Right ventricle myocardium inferior (tissue), 1 donor: Measurements from ENCODE around the gene NBEA. TPM values are rescaled to one million over a fixed set of nuclear protein-coding genes. Genes with fewer than 3 reads are reported as not detected.
A peak's percentile ranks its signal among the peaks of the same experiment; 100 is the strongest.
"Not testable (repeated sequence)": the region's sequence is repeated elsewhere in the genome, so short reads cannot be mapped to it uniquely, and the experiment has no call there.

Source experiments
- ATAC-seq: fragments of 200-7000 bp; cut with Tn5 transposase; one replicate; pipeline ENCODE4 v1.9.1; 2020; ENCODE audit warnings: mild to moderate bottlenecking, moderate library complexity
- DNase-seq: peaks from one replicate; pipeline ENCODE4 v3.0.0; 2021; ENCODE audit errors: missing footprints
- intact Hi-C: fragments of 100-400 bp; cut with DNase I; formaldehyde crosslinking; loops from one replicate; pipeline ENCODE4 v1.11.0; 2022
- total RNA-seq: library from RNA; stranded (reverse); fragmentation: NEBNext Ultra II Directional; extraction: Animal tissue kit (Norgen Biotek cat#: 25700); gene quantifications from one replicate; pipeline ENCODE4 v1.2.1, GENCODE V29; 2021
- donor health status: DM: no; HTN: yes; CAD: no; lungs with severe emphysema.

The NBEA gene
- total RNA-seq, 1 donor from 2014 or later: 17.2 TPM

GRCh38 chr13:34943436-34944273, 1.6 kb downstream of the NBEA start:
- no peak for ATAC-seq
- no peak for DNase-seq
- intact Hi-C loops: loop anchor here (10.0 kb wide), 3 partner anchors 209 to 289 kb away; no protein-coding TSS in a partner anchor

DNA sequence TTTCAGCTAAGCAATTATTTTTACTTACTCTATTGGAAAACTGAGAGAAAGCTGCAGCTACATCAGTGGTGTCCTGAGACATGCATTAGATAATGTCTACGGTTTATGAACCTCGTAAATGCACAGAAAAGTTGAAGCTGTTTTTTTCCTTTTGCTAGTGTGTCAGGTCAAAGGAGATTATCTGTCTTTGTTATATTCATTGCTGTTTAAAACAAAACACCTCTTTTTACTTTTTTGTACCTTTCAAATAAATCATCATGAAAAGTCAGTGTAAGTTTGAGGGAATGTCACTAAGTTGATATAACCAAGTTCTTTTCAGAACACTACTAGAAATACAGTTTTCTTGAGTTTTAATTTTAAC, 2.2 kb downstream of the NBEA start:
- DNase-seq (no peak), ATAC-seq (no peak)
- intact Hi-C loops: loop anchor here (10.0 kb wide), 3 partner anchors 209 to 289 kb away; no protein-coding TSS in a partner anchor

DNA sequence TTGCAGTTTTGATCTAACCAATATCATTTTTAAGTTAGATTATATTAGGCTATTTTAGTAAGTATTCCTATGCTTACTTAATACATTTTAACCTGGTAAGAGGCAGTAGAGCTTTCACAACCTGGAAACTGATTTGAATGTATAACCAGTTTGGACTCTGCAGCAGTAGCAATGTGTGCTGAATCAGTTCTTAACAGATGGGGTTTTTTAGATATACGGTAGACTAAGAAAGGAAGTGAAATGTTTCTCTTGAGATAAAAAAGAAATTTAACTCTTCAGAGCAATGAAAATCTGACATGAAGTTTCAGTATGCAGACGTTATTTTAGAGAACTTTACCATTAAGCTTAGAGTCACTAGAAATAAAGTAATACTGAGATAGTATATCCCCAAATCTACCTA, 2.7 kb downstream of the NBEA start:
- ATAC-seq (no peak), DNase-seq (no peak)
- intact Hi-C loops: loop anchor here (10.0 kb wide), 3 partner anchors 210 to 290 kb away; no protein-coding TSS in a partner anchor

DNA sequence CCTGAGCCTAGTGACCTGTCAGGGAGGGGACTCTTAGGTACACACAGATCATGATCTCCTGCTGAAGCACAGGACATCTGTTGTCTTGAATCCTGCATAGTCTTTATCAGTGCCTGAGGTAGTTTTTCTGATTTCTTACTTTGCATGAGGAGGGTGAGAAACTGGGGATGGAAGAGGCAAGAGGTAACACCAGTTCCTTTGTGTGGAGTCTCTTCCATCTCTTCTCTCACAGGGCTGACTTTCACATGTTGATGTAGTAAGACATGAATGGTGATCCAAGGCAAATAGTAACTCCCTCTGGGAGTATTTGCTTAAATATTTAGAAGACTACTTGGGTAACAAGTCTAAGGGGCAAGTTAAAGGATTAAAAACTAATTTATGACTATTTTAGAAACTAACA, 9.5 kb downstream of the NBEA start:
- DNase-seq: no peak
- intact Hi-C loops: no loop called here
- ATAC-seq: no peak

DNA sequence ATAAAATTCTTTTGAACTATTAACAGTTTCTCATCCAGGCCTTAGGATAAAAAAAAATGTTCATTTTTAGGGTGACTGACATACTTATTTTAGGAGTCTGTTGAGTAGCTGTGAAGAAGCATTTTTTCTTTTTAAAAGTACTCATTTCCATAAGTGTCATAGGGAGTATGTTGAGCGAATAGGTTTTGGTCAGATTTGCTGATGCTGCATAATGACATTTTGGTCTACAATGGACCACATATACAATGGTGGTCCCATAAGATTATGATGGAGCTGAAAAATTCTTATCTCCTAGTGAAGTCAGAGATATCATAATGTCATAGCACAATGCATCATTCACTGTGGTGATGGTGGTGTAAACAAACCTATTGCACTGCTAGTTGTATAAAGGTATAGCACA, 17.4 kb downstream of the NBEA start:
- no peak for ATAC-seq
- no peak for DNase-seq
- intact Hi-C loops: no loop called here

- ATAC-seq (no peak), DNase-seq (no peak)
- intact Hi-C loops: no loop called here
Measured at GRCh38 chr13:34964558-34964957, 22.5 kb downstream of the NBEA start.

DNA sequence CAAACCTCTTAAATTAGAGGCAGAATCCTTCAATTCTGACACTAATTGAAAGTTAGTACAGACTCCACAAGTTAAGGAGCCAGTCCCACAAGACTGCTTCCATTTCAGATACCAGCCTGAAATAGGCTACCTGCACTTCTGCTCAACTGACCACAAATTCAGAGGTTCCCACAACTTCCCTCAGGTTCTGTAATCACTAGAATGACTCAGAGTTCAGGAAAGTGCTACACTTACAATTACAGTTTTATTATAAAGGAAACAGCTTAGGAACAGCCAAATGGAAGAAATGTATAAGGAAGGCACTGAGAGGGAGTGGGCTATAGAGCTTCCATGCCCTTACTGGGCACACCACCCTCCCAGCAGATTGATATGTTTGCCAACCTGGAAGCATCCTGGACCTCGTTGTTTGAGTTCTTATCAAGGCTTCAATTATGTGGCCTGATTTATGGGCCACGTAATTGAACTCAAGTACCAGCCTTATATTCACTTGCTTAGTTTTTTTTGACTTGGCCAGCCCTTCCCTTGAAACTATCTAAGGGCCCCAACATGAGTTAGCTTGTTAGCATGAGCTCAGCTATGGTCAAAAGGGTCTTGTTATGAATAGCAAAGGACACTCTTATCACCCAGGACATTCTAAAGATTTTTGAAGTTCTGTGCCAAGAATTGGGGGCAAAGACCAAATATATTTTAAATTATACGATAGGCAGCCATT, 25.9 kb downstream of the NBEA start:
- ATAC-seq (no peak), DNase-seq (no peak)
- intact Hi-C loops: no loop called here

GRCh38 chr13:34969539-34969938, 27.5 kb downstream of the NBEA start:
- DNase-seq, intact Hi-C loops, ATAC-seq: not testable (repeated sequence)

DNA sequence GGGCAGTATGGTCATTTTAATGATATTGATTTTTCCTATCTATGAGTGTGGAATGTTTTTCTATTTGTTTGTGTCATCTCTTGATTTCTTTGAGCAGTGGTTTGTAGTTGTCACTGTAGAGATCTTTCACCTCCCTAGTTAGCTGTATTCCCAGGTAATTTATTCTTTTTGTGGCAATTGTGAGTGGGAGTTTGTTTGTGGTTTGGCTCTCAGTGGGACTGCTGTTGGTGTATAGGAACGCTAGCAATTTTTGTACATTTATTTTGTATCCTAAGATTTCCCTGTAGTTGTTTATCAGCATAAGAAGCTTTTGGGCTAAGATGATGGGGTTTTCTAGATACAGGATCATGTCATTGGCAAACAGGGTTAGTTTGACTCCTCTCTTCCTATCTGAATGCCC, 28.9 kb downstream of the NBEA start:
- no peak for DNase-seq
- ATAC-seq: no peak
- intact Hi-C loops: no loop called here

DNA sequence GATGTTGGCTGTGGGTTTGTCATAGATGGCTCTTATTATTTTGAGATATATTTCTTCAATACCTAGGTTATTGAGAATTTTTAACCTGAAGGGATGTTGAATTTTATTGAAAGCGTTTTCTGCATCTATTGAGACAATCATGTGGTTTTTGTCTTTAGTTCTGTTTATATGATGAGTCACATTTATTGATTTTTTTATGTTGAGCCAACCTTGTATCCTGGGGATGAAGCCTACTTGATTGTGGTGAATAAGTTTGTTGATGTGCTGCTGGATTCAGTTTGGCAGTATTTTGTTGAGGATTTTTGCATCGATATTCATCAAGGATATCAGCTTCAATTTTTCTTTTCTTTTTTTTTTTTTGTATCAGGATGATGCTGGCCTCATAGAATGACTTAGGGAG, 29.4 kb downstream of the NBEA start:
- no peak for DNase-seq
- ATAC-seq: no peak
- intact Hi-C loops: no loop called here

DNA sequence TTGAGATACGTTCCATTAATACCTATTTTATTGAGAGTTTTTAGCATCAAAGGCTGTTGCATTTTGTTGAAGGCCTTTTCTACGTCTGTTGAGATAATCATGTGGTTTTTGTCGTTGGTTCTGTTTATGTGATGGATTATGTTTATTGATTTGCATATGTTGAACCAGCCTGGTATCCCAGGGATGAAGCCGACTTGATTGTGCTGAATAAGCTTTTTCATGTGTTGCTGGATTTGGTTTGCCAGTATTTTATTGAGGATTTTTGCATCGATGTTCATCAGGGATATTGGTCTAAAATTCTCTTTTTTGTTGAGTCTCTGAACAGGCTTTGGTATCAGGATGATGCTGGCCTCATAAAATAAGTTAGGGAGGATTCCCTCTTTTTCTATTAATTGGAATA, 43.1 kb downstream of the NBEA start:
- ATAC-seq, intact Hi-C loops: not testable (repeated sequence)

GRCh38 chr13:34988330-34988791, 46.3 kb downstream of the NBEA start:
- ATAC-seq: no peak
- intact Hi-C loops: no loop called here
- no peak for DNase-seq

More for the DNA sequence above, 43.1 kb downstream of the NBEA start:
- not testable (repeated sequence) for DNase-seq

DNA sequence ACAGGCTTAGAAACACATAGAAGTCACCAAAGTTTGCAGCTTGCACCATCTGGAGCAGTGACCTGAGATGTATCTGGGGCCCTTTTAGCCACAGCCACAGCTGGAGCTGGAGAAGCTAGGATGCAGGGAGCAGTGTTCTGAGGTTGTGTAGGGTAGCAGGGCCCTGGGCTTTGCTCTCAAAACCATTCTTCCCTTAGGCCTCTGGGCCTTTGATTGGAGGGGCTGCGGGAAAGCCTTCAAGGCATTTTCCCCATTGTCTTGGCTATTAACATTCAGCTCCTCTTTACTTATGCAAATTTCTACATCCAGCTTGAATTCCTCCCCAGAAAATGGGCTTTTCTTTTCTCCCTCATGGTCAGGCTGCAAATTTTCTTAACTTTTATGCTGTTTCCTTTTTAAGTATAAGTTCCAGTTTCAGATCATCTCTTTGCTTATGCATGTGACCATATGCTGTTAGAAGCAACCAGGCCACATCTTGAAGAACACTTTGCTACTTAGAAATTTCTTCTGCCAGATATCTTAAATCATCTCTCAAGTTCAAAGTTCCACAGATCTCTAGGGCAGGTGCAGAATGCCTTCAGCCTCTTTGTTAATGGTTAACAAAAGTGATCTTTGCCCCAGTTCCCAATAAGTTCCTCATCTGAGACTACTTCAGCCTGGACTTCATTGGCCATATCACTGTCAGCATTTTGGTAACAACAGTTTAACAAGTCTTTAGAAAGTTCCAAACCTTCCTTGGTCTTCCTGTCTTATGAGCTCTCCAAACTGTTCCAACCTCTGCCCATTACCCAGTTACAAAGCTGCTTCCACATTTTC, 48.5 kb downstream of the NBEA start:
- no peak for DNase-seq
- ATAC-seq: no peak
- intact Hi-C loops: no loop called here

DNA sequence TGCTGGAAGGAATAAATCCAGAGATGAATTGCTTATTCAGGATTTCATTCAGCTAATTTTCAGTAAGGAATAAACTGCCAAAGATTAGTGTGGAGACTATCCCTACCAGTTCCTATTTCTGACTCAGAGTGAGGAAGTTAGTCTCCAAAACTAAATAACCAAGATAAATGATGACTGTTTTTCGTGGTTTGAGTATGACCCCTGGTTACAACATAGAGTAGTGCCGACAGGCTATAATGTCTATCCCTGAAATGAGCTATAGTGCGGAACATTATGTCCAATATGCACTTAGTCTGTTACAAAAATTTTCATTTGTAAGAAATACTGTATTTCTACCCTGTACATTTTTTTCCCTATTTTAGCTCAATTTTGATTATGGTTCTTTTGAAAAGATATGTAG, 51.4 kb downstream of the NBEA start:
- intact Hi-C loops: no loop called here
- ATAC-seq (no peak), DNase-seq (no peak)

DNA sequence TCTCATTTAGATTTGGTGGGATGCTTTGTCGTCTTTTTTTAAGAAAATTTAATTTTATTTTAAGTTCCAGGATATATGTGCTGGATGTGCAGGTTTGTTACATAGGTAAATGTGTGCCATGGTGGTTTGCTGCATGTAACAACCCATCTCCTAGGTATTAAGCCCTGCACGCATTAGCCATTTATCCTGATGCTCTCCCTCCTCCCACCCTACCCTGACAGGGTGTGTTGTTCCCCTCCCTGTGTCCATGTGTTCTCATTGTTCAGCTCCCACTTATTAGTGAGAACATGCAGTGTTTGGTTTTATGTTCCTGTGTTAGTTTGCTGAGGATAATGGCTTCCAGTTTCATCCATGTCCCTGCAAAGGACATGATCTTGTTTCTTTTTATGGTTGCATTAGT, 61.7 kb downstream of the NBEA start:
- DNase-seq, ATAC-seq, intact Hi-C loops: not testable (repeated sequence)

DNA sequence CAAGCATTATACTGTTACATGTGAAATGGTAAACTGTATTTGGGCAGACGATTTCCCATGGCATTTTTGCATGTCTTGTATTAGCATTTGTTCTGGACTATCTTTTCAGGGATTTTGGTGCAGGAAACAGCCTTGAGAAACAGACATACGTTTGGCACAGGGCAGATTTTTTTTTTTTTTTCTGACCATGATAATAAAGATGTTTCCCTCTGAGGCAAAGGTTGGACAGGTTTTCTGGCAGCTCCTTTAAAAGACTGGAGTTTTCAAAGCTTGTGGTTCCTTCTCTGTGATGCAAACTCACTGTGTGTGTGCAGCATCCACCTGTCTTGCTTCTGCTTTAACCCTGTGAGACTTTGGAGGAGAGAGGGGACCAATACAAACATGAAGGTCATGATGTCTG, 63.0 kb downstream of the NBEA start:
- no peak for DNase-seq
- intact Hi-C loops: no loop called here

GRCh38 chr13:35014606-35015213, 72.6 kb downstream of the NBEA start:
- DNase-seq: peak; percentile 66
- ATAC-seq: no peak
- intact Hi-C loops: no loop called here

More for the DNA sequence above, 63.0 kb downstream of the NBEA start:
- ATAC-seq: no peak

DNA sequence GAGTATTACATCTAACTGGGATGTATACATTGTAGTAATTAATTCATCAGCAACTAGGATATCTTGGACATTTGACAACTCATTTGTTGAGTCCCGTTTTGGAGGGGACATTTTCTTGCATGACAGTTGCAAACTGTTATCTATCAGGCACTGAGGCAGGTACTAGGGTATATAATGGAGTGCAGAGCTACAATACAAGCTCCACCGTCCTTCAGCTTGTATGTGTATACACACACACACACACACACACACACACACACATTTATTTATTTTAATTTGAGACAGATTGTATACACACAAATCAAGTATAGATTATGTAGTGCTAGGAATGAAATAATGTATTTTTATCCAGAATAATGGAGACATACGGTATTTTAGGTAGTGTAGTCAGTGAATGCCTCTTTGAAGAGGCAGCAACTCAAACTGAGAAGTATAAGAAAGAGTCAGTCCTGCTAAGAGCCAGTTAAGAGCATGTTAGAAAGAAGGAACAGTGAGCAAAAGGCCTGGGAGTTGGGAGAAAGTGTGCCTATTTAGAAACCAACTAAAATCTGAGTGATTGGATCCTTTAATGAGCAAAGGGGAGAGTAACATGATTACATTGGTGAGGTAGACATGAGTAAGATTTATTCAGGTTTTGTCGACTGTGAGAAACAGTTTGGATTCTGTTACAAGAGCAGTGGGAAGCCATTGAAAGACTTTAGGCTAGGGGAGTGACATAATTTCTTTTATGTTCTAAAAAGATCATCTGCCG, 74.5 kb downstream of the NBEA start:
- DNase-seq (no peak), ATAC-seq (no peak)
- intact Hi-C loops: no loop called here
